ENCODE data around the gene PTPN1. TPM values are rescaled to one million over a fixed set of nuclear protein-coding genes. Genes with fewer than 3 reads are reported as not detected.

Gene PTPN1
- total and polyA plus RNA-seq, 2 experiments from 2014 or later: 16.9 to 26.4 TPM

DNA sequence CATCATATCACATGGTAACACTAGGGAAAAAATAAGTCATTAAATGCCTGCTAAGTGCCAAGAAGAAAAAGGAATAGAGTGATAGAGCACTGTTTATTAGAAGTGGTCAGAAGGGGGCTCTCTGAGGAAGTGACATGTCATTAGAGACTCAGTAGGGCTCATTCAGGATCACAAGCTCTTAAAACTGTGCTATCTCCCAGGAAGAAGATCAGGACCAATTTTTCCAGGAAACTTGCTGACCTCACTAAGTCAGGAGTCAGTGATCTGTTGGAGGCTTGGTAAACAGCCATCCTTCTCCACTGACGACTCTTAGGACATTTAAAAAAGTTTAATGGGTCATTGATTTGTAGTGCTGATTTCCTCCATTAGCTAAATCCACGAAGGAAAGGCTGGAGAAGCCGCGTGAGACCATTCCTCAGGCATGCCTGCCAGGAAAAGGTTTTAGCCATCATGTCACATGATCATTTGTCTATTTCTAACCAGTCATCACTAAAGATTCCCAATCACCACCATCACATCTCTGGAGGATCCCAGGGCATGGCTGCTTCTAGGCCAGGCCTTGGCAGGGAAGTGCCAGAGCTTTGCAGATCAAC, 5.9 kb upstream of the PTPN1 start:
- H4K20me1 ChIP-seq (replicated peaks; ENCODE audit: insufficient read depth): no peaks in the 10 kb centered on the region
- Mint-ChIP-seq H3K4me1 (peaks cover 8% of the 10 kb centered on the region; the same call in 2 of the 3 replicates), H3K27ac (no peak overlapping the region), H3K4me3 (no peak overlapping the region), H3K36me3 (ENCODE audit: low read depth) (no peaks in the 10 kb centered on the region), H3K27me3 (ENCODE audit: insufficient read depth, low read depth, poor library complexity) (no peaks in the 10 kb centered on the region), H3K9me3 (no peaks in the 10 kb centered on the region)
- H3K27ac ChIP-seq (ENCODE audit: low read depth): no peak overlapping the region
- no peaks in the 10 kb centered on the region for H3K27me3 ChIP-seq (ENCODE audit: insufficient read depth)
- H3K36me3 ChIP-seq (ENCODE audit: insufficient read depth): no peaks in the 10 kb centered on the region
- no peaks in the 10 kb centered on the region for H3K79me2 ChIP-seq (replicated peaks; ENCODE audit: insufficient read depth)
- peaks cover 5% of the 10 kb centered on the region for H3K4me1 ChIP-seq (ENCODE audit: insufficient read depth)
- peak overlapping the region; percentile 3; the same call in 1 of the 2 replicates for H2AFZ ChIP-seq
- ATAC-seq (peak; percentile 25; the same call in 1 of the 3 replicates), DNase-seq (ENCODE audit: low spot score) (peak; percentile 26)
- H3K9me2 ChIP-seq (ENCODE audit: insufficient read depth): no peaks in the 10 kb centered on the region; the same call in 1 of the 2 replicates
- H3K4me3 ChIP-seq: no peak overlapping the region
- H3K4me2 ChIP-seq: no peak overlapping the region
- TF ChIP-seq STAT1 (IDR thresholded peaks at IDR 0.05; ENCODE audit: unreplicated experiment): no peak
- TF ChIP-seq, protein P1, sequence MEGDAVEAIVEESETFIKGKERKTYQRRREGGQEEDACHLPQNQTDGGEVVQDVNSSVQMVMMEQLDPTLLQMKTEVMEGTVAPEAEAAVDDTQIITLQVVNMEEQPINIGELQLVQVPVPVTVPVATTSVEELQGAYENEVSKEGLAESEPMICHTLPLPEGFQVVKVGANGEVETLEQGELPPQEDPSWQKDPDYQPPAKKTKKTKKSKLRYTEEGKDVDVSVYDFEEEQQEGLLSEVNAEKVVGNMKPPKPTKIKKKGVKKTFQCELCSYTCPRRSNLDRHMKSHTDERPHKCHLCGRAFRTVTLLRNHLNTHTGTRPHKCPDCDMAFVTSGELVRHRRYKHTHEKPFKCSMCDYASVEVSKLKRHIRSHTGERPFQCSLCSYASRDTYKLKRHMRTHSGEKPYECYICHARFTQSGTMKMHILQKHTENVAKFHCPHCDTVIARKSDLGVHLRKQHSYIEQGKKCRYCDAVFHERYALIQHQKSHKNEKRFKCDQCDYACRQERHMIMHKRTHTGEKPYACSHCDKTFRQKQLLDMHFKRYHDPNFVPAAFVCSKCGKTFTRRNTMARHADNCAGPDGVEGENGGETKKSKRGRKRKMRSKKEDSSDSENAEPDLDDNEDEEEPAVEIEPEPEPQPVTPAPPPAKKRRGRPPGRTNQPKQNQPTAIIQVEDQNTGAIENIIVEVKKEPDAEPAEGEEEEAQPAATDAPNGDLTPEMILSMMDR (conservative IDR thresholded peaks at IDR 0.05; ENCODE audit: low read depth in 2 of 2): peak in 1 of 2 experiments; percentile 50; a peak in 3 of 4 replicates
- TF ChIP-seq, protein P2, sequence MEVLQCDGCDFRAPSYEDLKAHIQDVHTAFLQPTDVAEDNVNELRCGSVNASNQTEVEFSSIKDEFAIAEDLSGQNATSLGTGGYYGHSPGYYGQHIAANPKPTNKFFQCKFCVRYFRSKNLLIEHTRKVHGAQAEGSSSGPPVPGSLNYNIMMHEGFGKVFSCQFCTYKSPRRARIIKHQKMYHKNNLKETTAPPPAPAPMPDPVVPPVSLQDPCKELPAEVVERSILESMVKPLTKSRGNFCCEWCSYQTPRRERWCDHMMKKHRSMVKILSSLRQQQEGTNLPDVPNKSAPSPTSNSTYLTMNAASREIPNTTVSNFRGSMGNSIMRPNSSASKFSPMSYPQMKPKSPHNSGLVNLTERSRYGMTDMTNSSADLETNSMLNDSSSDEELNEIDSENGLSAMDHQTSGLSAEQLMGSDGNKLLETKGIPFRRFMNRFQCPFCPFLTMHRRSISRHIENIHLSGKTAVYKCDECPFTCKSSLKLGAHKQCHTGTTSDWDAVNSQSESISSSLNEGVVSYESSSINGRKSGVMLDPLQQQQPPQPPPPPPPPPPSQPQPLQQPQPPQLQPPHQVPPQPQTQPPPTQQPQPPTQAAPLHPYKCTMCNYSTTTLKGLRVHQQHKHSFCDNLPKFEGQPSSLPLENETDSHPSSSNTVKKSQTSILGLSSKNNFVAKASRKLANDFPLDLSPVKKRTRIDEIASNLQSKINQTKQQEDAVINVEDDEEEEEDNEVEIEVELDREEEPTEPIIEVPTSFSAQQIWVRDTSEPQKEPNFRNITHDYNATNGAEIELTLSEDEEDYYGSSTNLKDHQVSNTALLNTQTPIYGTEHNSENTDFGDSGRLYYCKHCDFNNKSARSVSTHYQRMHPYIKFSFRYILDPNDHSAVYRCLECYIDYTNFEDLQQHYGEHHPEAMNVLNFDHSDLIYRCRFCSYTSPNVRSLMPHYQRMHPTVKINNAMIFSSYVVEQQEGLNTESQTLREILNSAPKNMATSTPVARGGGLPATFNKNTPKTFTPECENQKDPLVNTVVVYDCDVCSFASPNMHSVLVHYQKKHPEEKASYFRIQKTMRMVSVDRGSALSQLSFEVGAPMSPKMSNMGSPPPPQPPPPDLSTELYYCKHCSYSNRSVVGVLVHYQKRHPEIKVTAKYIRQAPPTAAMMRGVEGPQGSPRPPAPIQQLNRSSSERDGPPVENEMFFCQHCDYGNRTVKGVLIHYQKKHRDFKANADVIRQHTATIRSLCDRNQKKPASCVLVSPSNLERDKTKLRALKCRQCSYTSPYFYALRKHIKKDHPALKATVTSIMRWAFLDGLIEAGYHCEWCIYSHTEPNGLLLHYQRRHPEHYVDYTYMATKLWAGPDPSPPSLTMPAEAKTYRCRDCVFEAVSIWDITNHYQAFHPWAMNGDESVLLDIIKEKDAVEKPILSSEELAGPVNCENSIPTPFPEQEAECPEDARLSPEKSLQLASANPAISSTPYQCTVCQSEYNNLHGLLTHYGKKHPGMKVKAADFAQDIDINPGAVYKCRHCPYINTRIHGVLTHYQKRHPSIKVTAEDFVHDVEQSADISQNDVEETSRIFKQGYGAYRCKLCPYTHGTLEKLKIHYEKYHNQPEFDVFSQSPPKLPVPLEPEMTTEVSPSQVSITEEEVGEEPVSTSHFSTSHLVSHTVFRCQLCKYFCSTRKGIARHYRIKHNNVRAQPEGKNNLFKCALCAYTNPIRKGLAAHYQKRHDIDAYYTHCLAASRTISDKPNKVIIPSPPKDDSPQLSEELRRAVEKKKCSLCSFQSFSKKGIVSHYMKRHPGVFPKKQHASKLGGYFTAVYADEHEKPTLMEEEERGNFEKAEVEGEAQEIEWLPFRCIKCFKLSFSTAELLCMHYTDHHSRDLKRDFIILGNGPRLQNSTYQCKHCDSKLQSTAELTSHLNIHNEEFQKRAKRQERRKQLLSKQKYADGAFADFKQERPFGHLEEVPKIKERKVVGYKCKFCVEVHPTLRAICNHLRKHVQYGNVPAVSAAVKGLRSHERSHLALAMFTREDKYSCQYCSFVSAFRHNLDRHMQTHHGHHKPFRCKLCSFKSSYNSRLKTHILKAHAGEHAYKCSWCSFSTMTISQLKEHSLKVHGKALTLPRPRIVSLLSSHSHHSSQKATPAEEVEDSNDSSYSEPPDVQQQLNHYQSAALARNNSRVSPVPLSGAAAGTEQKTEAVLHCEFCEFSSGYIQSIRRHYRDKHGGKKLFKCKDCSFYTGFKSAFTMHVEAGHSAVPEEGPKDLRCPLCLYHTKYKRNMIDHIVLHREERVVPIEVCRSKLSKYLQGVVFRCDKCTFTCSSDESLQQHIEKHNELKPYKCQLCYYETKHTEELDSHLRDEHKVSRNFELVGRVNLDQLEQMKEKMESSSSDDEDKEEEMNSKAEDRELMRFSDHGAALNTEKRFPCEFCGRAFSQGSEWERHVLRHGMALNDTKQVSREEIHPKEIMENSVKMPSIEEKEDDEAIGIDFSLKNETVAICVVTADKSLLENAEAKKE (CRISPR knock-in tag; IDR thresholded peaks at IDR 0.05): no peak
- no peak for TF ChIP-seq POLR2AphosphoS5 (IDR thresholded peaks at IDR 0.05; ENCODE audit: low read depth)
- H3F3A ChIP-seq (replicated peaks; ENCODE audit: low read depth): no peaks in the 10 kb centered on the region

Data from GM23338 (cell line).